PFSK-1 (cell line): Measurements from ENCODE around the gene DEFB113.

Experiments used
- FOXP2 ChIP-seq: optimal IDR thresholded peaks from 2 replicates; pipeline ENCODE3; 2011; ENCODE audit warnings: borderline replicate concordance, control low read depth, inconsistent platforms; ENCODE audit not compliant: insufficient read depth; ENCODE audit errors: extremely low read length, extremely low read depth
- POLR2AphosphoS5 ChIP-seq: IDR thresholded peaks from 2 replicates; pipeline ENCODE4 v1.6.1; 2012; ENCODE audit warnings: low read depth, mild to moderate bottlenecking, control low read depth, low read length, moderate library complexity
- REST ChIP-seq, 2 experiments: IDR thresholded peaks; 2 replicates each; pipeline versions ENCODE4 v1.6.1 to v1.8.0; 2011 to 2012; ENCODE audit warnings: low read depth in 2 of 2, low read length in 2 of 2, control low read depth in 1 of 2, inconsistent platforms in 1 of 2, mild to moderate bottlenecking in 1 of 2, moderate library complexity in 1 of 2; ENCODE audit not compliant: insufficient read depth in 1 of 2
- SIN3A ChIP-seq: IDR thresholded peaks from 2 replicates; pipeline ENCODE4 v1.6.1; 2012; ENCODE audit warnings: mild to moderate bottlenecking, low read length, moderate library complexity, borderline replicate concordance; ENCODE audit not compliant: insufficient read depth
- TAF1 ChIP-seq: IDR thresholded peaks from 2 replicates; pipeline ENCODE4 v1.6.1; 2012; ENCODE audit warnings: low read length, control low read depth, borderline replicate concordance; ENCODE audit not compliant: insufficient read depth

DEFB113 gene

GRCh38 chr6:49958180-49958579 is 11.2 kb downstream of the DEFB113 start:
- TF ChIP-seq SIN3A (no peak), TAF1 (no peak)

- TF ChIP-seq TAF1 (no peak), FOXP2 (no peak), POLR2AphosphoS5 (no peak), REST (IDR thresholded peaks at IDR 0.05; ENCODE audit: insufficient read depth in 1 of 2, low read depth in 2 of 2, low read length in 2 of 2) (no peak), SIN3A (no peak)
Observed at GRCh38 chr6:49955847-49956246, 13.6 kb downstream of the DEFB113 start.

DNA sequence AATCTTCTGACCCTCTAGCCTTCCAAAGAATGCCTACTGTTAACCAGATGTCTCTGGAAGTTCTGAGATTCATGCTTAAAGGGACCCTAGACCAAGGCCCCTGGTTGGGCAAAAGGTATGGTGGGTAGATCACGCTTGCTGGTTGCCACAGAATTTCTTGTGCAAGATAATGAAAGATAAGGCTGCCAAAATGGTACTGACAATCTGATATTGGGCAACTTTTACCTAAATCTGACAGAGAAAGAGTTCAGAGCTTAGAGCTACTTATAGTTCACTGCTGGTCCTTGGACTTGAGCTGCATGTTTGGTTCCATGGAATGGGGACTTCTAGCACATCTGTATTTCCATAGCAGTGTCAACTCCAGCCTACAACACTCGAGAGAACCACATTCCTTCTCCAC is 17.5 kb downstream of the DEFB113 start:
- TF ChIP-seq FOXP2 (no peak), POLR2AphosphoS5 (no peak), SIN3A (no peak), REST (IDR thresholded peaks at IDR 0.05; ENCODE audit: insufficient read depth in 1 of 2, low read depth in 2 of 2, low read length in 2 of 2) (no peak), TAF1 (no peak)

DNA sequence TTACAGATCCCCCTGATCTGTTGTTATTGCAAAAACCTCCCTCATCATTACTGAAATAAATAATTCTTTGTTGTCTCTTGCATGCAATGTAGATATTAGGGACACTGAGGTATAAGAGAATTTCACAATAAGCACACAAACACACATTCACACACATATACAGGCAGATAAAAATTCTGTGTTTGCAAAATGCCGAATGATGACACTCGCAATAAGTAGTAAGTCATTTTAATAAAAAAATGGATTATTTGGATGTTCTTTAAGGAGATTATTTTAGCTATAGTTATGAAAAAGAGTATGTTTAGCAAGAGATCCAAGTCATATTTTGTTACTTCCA is 19.0 kb downstream of the DEFB113 start:
- no peak for TF ChIP-seq POLR2AphosphoS5
- TF ChIP-seq REST (IDR thresholded peaks at IDR 0.05; ENCODE audit: insufficient read depth in 1 of 2, low read depth in 2 of 2, low read length in 2 of 2) = no peak
- TF ChIP-seq FOXP2 = no peak
- no peak for TF ChIP-seq TAF1
- no peak for TF ChIP-seq SIN3A

DNA sequence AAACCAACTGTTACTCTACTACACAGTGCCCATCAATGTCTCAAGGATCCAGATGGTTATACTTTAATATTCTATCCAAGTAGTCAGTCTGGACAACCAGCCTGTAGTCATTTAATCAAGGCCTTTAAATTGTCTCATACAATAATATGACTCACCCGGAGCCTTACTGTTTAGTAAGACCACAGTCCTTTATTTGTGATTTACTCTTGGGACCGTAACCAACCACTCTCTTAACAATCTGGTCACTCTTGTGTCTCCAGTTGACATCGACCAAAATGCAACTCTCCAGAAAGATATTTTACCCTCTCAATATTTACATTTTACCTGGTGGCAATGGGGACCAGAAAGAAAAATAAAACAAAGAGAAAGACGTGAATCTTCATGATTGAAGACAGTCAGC is 20.4 kb downstream of the DEFB113 start:
- TF ChIP-seq SIN3A (no peak), FOXP2 (no peak), POLR2AphosphoS5 (no peak), REST (IDR thresholded peaks at IDR 0.05; ENCODE audit: insufficient read depth in 1 of 2, low read depth in 2 of 2, low read length in 2 of 2) (no peak), TAF1 (no peak)
